ENCODE results near the gene NTSR1.
A peak's percentile ranks its signal among the peaks of the same experiment; 100 is the strongest.

The NTSR1 gene

DNA sequence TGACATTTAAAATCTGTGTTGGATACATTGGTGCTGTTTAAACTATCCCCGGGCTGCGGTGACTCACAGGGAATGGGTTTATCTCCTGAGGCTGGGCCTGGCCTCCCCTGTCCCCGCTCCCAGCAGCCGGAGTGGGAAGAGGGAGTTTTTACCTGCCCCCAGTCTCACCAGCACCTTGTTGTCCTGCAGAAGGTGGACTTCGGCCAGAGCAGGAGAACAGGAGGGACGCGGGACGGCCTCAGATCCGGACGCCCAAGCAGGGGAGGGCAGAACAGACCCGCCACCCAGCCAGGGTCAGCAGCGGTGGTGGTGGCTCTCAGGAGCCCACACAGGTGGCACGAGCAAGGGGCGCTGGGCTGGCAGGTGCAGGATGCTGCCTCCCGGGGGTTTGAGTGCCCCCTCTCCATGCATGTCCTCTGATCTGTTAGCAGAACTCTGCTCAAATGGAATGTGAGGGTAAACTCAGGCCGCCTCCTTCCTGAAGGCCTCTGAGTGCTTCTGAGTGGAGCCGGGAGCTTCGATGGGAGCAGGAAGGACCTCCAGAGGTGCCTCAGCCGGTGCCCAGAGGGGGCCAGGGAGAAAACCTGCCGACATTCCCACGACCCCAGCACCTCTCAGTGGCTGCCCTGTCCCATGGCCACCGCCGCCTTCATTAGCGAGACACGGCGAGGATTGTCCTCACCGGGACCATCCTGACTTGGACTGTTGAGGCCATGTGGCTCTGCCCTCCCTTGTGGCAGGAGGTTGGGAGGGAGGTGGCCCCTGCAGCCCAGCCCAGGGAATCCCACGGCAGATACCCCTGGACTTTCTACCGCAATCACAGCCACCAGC is 44.2 kb downstream of the NTSR1 start:
- DNase-seq: no peak

DNA sequence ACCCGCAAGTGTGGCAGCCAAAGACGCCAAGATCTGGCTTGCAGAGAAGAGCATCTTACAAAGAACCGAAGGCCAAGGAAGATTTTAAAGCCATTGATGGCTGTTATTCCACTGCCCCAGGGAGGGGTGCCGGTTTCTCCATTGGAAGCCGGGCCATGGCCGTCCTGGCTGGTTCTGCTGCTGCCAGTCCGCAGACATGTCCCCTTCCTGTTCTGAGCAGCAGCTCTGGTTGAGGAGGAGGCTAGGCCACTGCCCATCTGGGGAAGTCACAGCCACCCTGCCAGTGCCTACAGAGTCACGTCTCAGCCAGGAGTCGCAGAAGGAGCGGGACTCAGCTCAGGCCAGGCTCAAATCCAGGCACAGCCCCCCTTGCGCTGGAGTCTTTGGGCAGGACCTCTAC is 45.0 kb downstream of the NTSR1 start:
- DNase-seq: no peak

DNA sequence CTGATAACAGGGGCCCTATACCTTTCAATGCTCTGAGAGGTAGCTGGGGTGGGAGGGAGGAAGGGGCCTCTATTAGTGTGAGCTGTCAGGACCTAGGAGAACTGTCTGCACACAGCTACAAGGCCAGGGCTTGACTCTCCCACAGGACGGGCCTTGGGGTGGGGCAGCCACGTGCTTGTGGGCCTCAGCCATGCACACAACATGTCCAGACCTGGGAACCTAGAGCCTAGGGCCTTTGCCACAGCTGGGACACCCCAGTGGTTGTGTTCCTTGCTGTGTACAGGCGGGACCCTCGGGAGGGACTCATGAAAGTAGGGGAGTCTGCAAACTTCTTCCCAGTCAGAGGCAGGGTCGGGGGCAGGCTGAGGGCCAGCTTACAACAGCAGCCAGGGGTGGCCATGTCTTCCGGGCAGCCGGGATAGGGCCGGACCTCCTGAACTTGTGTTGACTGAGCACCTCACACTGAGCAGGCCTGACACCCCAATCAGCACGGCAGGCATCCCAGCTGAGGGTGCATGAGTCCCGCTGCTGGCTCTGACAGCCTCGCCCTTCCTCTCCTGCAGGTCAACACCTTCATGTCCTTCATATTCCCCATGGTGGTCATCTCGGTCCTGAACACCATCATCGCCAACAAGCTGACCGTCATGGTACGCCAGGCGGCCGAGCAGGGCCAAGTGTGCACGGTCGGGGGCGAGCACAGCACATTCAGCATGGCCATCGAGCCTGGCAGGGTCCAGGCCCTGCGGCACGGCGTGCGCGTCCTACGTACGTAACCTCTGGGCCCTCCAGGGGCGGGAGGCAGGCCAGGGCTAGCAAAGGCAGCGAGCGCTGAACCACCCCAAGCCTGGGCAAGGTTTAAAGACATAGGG is 45.7 kb downstream of the NTSR1 start:
- DNase-seq: no peak

DNA sequence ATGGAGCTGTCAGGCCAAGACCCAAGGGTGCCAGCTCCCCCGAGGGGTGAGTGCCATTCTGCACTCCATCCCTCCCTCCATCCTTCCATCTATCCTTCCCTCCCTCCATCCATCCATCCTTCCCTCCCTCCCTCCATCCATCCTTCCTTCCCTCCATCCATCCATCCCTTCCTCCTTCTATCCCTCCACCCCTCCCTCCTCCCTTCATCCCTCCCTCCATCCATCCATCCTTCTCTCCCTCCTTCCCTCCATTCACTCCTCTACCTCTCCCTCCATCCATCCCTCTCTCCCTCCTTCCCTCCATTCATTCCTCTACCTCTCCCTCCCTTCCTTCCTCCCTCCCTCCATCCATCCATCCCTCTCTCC is 46.3 kb downstream of the NTSR1 start:
- no peak for DNase-seq

DNA sequence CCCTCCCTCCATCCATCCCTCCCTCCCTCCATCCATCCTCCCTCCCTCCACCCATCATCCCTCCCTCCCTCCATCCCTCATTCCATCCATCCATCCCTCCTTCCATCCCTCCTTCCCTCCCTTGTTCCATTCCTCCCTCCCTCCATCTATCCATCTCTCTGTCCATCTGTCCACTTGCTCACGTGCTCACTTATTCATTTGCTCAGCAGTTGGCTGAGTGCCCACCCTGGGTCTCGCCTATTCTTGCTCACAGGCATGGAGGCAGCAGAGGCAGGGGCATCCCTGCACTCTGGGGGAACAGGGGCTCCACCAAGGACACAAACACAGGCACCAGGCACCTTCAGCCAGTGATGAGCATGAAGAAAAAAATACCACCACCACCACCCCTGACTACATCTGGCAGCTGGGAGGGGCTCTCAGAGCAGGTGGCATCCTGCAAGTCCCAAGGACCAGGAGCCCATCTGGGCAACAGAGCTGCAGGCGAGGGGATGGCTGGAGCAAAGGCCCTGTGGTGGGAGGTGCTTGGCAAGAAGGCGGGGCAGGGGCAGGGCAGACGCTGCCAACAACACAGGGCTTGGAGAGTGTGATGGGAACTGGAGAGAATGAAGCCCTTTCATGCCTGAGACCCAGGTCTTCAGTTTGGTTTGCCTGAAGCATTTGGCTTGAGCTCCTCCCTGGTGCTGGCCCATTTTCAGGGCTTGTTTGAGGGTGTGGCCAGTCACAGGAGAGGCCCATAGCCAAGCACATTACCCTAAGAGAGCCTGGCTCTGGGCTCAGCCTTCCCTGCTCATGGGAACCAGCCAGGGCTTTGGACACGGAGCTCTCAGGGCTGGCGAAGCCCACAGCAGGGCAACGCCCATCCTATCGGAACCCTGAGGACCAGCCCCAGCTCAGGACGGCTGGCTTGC is 47.4 kb downstream of the NTSR1 start:
- DNase-seq: no peak

DNA sequence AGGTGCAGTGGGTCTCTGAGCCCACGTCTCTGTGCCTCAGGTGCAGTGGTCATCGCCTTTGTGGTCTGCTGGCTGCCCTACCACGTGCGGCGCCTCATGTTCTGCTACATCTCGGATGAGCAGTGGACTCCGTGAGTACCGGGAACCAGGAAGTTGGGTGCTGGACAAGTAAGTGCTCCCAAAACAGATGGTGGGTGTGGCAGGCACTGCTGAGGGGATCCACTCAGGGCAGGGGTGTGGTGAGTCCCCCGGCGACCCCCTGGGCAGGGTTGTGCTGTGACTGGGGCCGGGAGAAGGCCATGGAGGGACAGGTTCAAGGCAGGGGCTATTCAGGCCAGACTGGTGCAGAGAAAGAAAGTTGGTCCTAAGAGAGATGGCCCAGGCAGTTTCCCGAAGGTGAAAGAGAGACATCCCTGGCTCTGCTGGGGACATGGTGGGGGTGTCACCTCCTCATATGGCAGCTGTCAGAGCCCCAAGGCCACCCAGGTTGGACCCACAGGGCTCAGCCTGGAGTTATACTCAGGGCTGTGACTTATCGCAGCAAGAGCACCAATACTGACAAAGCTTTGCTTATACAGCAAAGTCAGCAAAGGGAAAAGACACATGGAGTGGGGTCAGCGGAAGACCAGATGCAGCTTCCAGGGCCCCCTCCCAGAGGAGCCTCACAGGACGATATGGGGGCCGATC is 49.7 kb downstream of the NTSR1 start:
- no peak for DNase-seq

DNA sequence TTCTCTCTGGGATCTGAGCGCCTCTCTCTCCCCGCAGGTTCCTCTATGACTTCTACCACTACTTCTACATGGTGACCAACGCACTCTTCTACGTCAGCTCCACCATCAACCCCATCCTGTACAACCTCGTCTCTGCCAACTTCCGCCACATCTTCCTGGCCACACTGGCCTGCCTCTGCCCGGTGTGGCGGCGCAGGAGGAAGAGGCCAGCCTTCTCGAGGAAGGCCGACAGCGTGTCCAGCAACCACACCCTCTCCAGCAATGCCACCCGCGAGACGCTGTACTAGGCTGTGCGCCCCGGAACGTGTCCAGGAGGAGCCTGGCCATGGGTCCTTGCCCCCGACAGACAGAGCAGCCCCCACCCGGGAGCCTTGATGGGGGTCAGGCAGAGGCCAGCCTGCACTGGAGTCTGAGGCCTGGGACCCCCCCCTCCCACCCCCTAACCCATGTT is 51.4 kb downstream of the NTSR1 start:
- DNase-seq: no peak

DNA sequence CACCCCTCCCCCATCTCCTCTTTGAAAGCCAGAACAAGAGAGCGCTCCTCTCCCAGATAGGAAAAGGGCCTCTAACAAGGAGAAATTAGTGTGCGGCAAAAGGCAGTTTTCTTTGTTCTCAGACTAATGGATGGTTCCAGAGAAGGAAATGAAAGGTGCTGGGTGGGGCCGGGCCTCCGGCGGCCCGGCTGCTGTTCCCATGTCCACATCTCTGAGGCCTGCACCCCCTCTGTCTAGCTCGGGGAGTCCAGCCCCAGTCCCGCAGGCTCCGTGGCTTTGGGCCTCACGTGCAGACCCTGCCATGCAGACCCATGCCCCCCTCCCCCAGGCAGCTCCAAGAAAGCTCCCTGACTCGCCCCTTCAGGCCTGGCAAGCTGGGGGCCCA is 51.8 kb downstream of the NTSR1 start:
- no peak for DNase-seq

DNA sequence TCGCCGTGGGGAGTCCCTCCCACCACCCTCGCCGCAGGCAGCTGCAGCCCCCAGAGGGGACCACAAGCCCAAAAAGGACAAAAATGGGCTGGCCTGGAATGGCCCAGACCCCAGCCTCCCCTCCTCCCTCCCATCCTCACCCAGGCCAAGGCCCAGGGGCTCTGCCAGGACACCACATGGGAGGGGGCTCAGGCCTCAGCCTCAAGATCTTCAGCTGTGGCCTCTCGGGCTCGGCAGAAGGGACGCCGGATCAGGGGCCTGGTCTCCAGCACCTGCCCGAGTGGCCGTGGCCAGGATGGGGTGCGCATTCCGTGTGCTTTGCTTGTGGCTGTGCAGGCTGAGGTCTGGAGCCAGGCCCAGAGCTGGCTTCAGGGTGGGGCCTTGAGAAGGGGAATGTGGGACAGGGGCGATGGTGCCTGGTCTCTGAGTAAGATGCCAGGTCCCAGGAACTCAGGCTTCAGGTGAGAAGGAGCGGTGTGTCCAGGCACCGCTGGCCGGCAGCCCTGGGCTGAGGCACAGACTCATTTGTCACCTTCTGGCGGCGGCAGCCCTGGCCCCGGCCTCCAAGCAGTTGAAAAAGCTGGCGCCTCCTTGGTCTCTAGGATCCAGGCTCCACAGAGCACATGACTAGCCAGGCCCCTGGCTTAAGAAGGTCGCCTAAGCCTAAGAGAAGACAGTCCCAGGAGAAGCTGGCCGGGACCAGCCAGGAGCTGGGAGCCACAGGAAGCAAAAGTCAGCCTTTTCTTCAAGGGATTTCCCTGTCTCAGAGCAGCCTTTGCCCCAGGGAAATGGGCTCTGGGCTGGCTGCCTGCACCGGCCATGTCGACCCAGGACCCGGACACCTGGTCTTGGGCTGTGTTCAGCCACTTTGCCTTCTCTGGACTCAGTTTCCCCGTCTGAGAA is 52.5 kb downstream of the NTSR1 start:
- DNase-seq: peak in 1 of 58 donors; percentile 4

DNA sequence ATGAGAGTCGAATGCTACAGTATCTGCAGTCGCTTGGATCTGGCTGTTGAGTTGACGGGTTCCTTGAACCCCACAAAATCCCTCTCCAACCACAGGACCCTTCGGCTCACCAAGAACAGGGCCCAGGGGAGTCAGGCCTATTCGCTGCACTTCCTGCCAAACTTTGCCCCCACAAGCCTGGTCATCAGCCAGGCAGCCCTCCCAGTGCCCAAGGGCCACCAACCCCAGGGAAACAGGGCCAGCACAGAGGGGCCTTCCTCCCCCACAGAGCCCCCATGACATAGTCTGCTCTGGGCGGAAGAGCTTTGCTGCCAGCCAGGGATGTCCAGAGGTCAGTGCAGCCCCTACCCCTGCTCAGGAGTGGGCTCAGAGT is 53.1 kb downstream of the NTSR1 start:
- no peak for DNase-seq

DNA sequence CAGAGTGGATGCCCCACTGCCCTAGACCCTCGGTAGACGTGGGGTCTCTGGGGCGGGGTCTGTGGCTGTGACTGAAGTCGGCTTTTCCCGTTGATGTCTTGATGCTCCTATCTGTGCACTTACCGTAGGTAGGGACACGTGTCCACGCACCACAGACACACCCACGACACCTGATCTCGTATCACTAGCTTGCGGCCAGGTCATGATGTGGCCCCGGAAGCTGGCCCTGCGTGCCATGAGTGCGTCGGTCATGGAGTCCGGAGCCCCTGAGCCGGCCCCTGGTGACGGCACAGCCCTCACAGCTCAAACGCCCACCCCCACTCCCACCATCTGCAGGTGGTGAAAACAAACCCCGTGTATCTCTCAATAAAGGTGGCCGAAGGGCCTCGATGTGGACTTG is 53.7 kb downstream of the NTSR1 start:
- DNase-seq: no peak

DNA sequence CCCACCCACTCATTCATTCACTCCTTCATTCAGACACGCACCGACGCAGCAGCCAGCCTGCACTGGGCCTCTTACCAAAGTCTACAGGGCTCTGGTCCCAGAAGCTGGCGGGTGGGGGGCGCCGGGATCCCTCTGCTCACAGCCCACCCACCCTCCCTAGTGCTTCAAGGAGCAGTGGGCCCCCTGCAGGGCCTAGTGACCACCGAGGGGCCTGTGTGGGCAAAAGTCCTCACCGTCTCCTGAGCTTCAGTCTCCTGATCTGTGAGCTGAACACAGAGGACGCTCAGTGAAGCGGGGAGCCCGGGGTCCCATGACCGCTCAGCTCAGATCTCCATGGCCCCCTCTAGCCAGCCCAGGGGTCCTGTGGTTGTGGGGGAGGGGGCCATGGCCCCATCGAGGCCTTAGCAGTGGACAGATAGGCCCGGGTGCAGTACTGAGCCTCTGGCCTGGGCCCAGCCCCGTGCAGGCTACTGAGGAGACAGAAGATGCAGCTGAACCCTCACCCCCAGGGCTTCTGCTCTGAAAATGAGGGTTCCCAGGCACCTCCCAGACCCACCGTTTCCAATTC is 54.2 kb downstream of the NTSR1 start:
- no peak for DNase-seq

DNA sequence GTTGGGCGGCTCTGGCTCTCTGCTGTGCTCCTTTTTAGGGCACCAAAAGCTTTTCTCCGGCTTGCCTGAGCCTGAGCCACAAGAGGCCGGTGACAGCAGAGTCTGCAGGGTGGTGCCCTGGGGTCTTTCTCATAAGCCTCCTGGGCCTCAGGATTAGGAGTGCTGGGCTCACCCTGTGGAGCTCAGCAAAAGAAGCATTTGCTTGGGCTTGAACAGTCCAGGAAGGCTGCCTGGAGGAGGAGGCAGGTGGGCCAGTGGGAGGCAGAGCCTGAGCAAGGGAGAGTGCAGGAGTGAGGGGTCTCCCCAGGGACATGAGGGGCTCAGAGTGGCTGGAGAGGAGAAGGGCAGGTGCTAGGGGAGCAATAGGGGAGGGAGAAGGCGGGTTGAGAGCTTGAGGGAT is 54.8 kb downstream of the NTSR1 start:
- no peak for DNase-seq

DNA sequence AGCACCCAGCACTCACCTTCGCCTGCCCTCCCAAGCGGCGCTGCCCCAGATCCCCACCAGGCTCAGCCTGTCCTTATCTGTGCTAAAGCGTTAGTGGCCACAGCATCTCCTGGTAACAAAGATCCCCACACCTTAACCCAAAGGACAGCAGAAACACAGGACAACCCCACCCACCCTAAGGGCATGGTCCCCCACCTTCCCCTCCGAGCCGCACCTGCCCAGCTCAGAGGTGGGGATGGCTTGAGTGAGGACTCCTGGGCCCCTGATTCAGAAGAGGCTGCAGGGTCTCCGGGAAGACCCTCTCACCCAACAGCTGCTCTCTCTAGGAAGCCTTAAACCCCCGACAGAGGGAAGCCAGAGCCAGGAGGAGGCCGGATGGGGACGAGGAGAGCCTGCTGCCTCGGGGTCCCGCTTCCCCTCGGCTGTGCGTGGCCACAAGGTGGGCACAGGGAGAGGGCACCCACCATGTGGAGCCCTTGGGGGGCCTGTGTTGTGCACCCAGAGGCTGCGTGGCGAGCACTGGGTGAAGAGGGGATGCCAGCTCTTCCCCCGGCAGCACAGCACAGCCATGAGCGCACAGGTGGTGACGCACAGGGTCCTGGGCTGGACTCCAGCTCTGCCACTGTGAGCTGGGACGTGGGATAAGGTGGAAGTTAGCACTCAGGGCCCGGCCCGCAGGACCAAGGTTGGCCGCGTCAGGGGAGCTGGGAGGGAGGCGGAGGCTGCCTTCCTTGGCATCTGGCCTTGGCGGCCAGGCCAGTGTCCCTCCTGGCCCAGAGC is 55.7 kb downstream of the NTSR1 start:
- DNase-seq: no peak

DNA sequence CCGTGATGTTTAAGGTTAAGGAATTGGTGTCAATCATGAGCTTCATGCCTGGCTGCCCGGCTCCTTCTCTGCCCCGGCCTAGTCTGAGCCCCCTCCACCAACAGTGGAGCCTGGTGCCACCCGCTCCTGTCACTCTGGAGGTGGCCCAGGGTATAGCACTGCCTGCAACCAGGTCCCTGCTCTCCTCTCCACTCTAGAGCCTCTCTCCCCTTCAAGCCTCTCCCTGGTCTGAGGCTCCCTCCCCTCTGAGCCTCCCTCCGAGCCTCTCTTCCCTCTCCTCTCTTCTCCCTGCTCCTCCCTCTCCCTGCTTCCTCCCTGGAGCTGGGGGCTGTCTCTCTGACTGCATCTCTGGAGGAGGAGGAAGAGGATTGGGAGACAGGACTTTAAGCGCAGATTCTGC is 56.4 kb downstream of the NTSR1 start:
- DNase-seq: no peak

DNA sequence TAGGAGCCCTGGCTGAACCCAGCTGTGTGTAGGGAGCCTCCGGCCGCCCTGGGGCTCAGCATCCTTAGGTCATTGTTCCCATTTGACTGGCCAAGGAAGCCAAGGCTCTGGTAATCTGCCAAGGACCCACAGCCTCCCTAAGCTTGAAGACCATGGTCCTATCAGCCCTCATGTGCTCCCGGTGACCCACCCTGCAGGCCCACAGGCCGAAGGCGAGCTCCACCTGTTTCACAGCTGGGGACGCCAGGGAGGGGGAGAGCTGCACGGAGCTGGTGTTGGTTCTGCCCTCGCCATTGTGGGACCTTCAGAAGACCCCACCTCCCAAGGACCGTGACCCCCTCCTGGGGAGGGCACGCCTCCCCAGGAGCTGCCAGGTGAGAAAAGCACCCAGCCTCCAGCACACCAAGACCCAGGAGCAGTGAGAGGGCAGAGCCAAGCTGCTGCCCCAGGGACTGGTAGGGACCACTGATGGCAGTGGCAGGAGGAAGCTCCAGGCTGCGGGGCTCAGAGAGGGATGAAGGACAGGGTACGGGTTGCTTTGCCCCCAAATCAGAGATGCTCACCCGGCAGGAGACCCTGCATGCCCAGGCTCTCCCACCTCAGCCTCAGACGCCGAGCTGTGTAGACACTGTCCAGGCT is 56.9 kb downstream of the NTSR1 start:
- no peak for DNase-seq

DNA sequence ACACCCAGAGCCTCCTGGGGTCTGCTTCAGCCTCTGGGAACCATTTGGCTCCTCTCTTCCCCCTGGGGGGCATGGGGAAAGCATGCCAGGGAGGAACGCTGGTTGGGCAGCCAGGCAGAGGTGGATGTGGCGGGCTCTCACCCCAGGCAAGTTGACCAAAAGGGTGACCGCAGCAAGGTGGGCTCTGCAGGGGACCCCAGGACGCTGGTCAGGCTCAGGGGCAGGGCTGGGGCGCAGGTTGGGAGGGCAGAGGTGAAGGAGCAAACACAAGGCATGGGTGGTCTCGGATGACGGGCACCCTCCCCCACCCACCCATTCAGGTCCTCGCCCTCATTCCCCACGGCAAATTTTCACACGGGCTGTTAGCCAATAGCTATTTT is 57.4 kb downstream of the NTSR1 start:
- no peak for DNase-seq

DNA sequence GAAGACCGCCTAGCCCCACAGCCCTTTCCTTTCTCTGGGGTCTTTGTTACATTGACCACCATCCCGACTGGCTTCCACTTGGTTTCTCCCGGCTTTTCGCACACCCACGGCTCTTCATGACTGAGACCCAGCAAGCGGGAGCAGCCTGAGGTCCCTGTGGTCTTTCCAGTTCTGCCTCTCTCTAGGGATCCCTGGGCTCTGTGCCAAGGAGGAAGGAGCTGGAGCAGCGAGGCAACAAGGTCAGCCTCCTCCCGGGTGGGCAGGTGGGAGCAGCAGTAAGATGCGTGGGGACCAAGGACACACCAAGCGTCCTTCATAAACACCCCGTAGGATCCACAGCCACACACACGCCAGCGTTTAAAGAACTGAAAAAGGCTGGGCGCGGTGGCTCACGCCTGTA is 58.1 kb downstream of the NTSR1 start:
- DNase-seq: no peak

DNA sequence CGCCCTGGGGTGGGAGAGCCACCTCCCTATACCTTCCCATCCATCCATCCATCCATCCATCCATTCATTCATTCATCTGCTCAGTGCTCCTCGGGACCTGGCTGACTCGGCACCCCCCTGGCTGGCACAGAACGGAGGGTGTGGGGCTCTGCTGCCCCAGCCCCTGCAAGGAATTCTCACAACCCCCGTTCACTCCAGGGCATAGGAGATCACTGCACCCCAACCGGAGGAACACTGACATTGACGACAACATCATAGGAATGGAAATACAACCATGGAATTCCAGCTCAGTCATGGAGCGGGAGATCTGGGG is 59.6 kb downstream of the NTSR1 start:
- no peak for DNase-seq
